OCI-LY3 (cell line): ENCODE data around the gene TSC22D1.

Experiments used
- H2AFZ ChIP-seq: fragments of 200-600, 300-600 bp; shearing (Covaris generic); 2 replicates; pipeline ENCODE4 v1.6.0; 2014; ENCODE audit warnings: antibody characterized with exemption, low read depth, low read length
- H3K27ac ChIP-seq: fragments of 200-600, 300-600 bp; sonication (generic); 2 replicates; pipeline ENCODE4 v1.5.1; 2014; ENCODE audit warnings: mild to moderate bottlenecking, low read length, moderate library complexity, mixed read lengths
- H3K27me3 ChIP-seq: fragments of 200-600, 300-600 bp; sonication (generic); 2 replicates; pipeline ENCODE4 v1.6.1; 2014; ENCODE audit warnings: low read depth, low read length, mixed read lengths
- H3K36me3 ChIP-seq: fragments of 200-600, 300-600 bp; sonication (generic); replicated peaks from 2 replicates; pipeline ENCODE3; 2014; ENCODE audit warnings: low read depth, low read length, mixed read lengths
- H3K4me1 ChIP-seq: fragments of 300-600, 200-600 bp; sonication (generic); 2 replicates; pipeline ENCODE4 v1.6.1; 2014; ENCODE audit warnings: low read length, mixed read lengths
- H3K4me2 ChIP-seq: fragments of 200-600, 300-600 bp; sonication (generic); 2 replicates; pipeline ENCODE4 v1.6.1; 2014; ENCODE audit warnings: low read length, mixed read lengths
- H3K4me3 ChIP-seq: fragments of 300-600, 200-600 bp; sonication (generic); 2 replicates; pipeline ENCODE4 v1.5.1; 2014; ENCODE audit warnings: antibody characterized with exemption, mild to moderate bottlenecking, low read length, moderate library complexity
- H3K79me2 ChIP-seq: fragments of 300-600, 200-600 bp; shearing (Covaris generic); 2 replicates; pipeline ENCODE4 v1.6.1; 2014; ENCODE audit warnings: mild to moderate bottlenecking, low read length, mixed read lengths
- H3K9ac ChIP-seq: fragments of 300-600, 200-600 bp; shearing (Covaris generic); 2 replicates; pipeline ENCODE4 v1.6.0; 2014; ENCODE audit warnings: mild to moderate bottlenecking, low read length, moderate library complexity
- H3K9me3 ChIP-seq: fragments of 200-600, 300-600 bp; shearing (Covaris generic); 2 replicates; pipeline ENCODE4 v1.6.1; 2014; ENCODE audit warnings: low read length, mixed read lengths; ENCODE audit not compliant: insufficient read depth
- H4K20me1 ChIP-seq: fragments of 200-600, 300-600 bp; sonication (generic); 2 replicates; pipeline ENCODE4 v1.6.1; 2016; ENCODE audit warnings: low read length, mixed read lengths; ENCODE audit not compliant: insufficient read depth
- EZH2phosphoT487 ChIP-seq: fragments of 200-600 bp; shearing (Covaris generic); IDR thresholded peaks from 2 replicates; pipeline ENCODE4 v1.6.1; 2018; ENCODE audit warnings: antibody characterized with exemption, mixed run types, low read depth
- TF ChIP-seq, protein P1 (sequence below): fragments of 200-600, 300-600 bp; sonication (generic); IDR thresholded peaks from 2 replicates; pipeline ENCODE4 v1.5.1; 2014; ENCODE audit warnings: antibody characterized with exemption, low read length, low read depth

The TSC22D1 gene

DNA sequence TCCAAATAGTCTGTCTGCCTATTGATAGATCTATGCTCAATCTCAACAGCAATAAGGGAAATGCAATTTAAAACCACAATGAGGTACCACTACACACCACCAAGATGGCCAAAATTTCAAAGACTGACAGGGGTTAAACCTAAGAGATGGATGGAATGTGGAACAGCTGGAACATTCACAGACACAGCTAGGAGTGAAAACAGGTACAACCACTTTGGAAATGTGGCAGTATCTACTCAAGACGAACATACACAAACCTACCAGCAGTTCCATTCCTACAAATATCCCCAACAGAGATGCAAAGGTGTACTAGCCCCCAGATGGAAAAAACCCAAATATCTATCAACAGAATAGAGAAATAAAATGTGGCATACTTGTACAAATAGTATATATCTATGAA is 86.4 kb downstream of the TSC22D1 start:
- Histone ChIP-seq H3K4me3 (no peak overlapping the region), H3K36me3 (peaks cover 3% of the 10 kb centered on the region), H3K9ac (no peak overlapping the region), H3K4me1 (peaks cover 14% of the 10 kb centered on the region), H3K9me3 (peaks cover 3% of the 10 kb centered on the region), H4K20me1 (no peaks in the 10 kb centered on the region), H3K27ac (no peak overlapping the region), H3K4me2 (no peak overlapping the region), H3K79me2 (no peaks in the 10 kb centered on the region), H2AFZ (no peak overlapping the region), H3K27me3 (no peaks in the 10 kb centered on the region)
- no peak for TF ChIP-seq EZH2phosphoT487

- Histone ChIP-seq H3K9ac (no peak overlapping the region), H3K4me3 (no peak overlapping the region), H3K4me1 (peaks cover 26% of the 10 kb centered on the region), H3K79me2 (no peaks in the 10 kb centered on the region), H3K9me3 (no peaks in the 10 kb centered on the region), H4K20me1 (no peaks in the 10 kb centered on the region), H3K4me2 (no peak overlapping the region), H2AFZ (no peak overlapping the region), H3K27ac (no peak overlapping the region), H3K36me3 (no peaks in the 10 kb centered on the region), H3K27me3 (no peaks in the 10 kb centered on the region)
- TF ChIP-seq, protein P1, sequence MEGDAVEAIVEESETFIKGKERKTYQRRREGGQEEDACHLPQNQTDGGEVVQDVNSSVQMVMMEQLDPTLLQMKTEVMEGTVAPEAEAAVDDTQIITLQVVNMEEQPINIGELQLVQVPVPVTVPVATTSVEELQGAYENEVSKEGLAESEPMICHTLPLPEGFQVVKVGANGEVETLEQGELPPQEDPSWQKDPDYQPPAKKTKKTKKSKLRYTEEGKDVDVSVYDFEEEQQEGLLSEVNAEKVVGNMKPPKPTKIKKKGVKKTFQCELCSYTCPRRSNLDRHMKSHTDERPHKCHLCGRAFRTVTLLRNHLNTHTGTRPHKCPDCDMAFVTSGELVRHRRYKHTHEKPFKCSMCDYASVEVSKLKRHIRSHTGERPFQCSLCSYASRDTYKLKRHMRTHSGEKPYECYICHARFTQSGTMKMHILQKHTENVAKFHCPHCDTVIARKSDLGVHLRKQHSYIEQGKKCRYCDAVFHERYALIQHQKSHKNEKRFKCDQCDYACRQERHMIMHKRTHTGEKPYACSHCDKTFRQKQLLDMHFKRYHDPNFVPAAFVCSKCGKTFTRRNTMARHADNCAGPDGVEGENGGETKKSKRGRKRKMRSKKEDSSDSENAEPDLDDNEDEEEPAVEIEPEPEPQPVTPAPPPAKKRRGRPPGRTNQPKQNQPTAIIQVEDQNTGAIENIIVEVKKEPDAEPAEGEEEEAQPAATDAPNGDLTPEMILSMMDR = no peak
- no peak for TF ChIP-seq EZH2phosphoT487
Observed at GRCh38 chr13:44487989-44488388, 88.1 kb downstream of the TSC22D1 start.

- no peaks in the 10 kb centered on the region for H3K27me3 ChIP-seq
- no peak overlapping the region for H3K9ac ChIP-seq
- no peaks in the 10 kb centered on the region for H3K36me3 ChIP-seq
- TF ChIP-seq EZH2phosphoT487 = no peak
- TF ChIP-seq, protein P1 = no peak
- H3K9me3 ChIP-seq = no peaks in the 10 kb centered on the region
- H3K4me1 ChIP-seq = peaks cover 26% of the 10 kb centered on the region
- H2AFZ ChIP-seq = no peak overlapping the region
- H4K20me1 ChIP-seq = no peaks in the 10 kb centered on the region
- H3K4me3 ChIP-seq = peak overlapping the region; percentile 41; the same call in 1 of the 2 replicates
- H3K27ac ChIP-seq = no peak overlapping the region
- no peaks in the 10 kb centered on the region for H3K79me2 ChIP-seq
- peak overlapping the region; percentile 62 for H3K4me2 ChIP-seq
Observed at GRCh38 chr13:44484562-44485138, 91.5 kb downstream of the TSC22D1 start.

DNA sequence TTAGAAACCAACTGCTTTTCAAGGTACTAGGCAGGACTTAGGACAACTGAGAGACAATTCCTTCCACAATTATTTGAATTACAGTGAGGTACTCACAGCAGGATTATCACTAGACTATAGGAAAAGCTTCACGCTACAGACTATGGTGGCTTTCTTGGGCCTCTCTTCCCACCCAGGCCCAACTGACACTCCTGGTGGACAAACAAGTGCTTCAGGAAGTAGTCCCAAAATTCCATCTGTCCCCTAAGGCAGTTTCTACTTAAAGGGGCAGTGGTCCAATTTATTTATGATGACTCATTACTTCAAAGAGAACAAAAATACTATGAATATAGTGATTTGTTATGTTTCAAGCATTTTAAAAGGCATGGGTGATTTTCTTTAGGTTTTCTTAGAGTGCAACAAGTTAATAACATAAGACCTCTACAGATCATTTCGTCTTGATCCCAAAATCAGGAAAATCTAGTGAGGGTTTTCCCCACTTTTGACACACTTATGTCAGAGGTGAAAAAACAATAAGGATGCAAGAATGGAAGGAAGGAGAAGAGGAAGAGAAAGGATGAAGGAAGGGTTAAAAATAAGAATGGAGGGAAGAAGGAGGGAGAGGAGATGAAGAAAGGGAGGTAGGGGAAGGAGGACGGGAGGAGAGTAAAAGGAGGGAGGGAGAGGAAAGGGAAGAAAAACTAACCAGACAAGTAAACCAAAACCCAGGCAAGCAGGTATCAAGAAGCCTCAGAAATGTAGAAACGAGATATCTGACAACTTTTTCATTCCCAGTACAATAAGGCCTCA is 101.8 kb downstream of the TSC22D1 start:
- no peaks in the 10 kb centered on the region; the same call in 1 of the 2 replicates for H3K4me1 ChIP-seq
- H3K79me2 ChIP-seq = no peaks in the 10 kb centered on the region
- H2AFZ ChIP-seq = no peak overlapping the region
- no peak overlapping the region for H3K4me2 ChIP-seq
- H3K36me3 ChIP-seq = no peaks in the 10 kb centered on the region
- H3K9ac ChIP-seq = no peak overlapping the region
- no peak overlapping the region for H3K27ac ChIP-seq
- no peak overlapping the region for H3K4me3 ChIP-seq
- no peaks in the 10 kb centered on the region for H3K9me3 ChIP-seq
- no peaks in the 10 kb centered on the region for H3K27me3 ChIP-seq
- no peaks in the 10 kb centered on the region for H4K20me1 ChIP-seq
- TF ChIP-seq, protein P1 = no peak
- TF ChIP-seq EZH2phosphoT487 = no peak
